ENCODE results near the gene MRPS27.

DNA sequence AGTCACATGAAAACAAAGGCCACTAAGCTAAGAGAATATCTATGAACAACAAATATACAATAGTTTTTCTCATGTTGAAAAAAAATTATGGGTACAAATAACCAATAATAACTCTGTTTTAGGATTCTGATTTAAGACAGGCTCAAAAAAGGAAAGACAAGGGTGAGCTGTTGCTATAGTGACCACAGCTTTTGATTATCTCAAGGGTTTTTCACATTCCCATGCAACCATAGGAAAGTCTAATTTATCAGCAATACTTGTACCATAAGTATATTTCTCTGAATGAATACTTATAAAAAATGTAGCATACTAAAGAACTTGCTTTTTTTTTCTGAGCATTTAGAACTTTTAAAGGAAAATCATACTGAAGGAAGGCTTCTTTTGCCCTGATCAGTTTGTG, 68.0 kb downstream of the MRPS27 start:
- TF ChIP-seq SUZ12 (IDR thresholded peaks at IDR 0.05; ENCODE audit: extremely low read depth, insufficient read depth, insufficient read length): no peak
- no peak for TF ChIP-seq ZNF274 (IDR thresholded peaks at IDR 0.05; ENCODE audit: low read depth, low read length)
